GM23338 (cell line): Measurements from ENCODE around the gene RAC3. TPM values are rescaled to one million over a fixed set of nuclear protein-coding genes. Genes with fewer than 3 reads are reported as not detected.

ENCODE experiments used
- ATAC-seq: fragments of 200-7000 bp; cut with Tn5 transposase; 3 replicates; pipeline ENCODE4 v1.9.1; 2020
- DNase-seq: peaks from one replicate; pipeline ENCODE4 v3.0.0-alpha.2; 2015; ENCODE audit warnings: low spot score
- H2AFZ ChIP-seq: fragments of 200-600 bp; sonication (generic); 2 replicates; pipeline ENCODE4 v1.8.0; 2016; ENCODE audit warnings: antibody characterized with exemption, mild to moderate bottlenecking, moderate library complexity
- H3F3A ChIP-seq: fragments of 200-600 bp; sonication (generic); replicated peaks from 2 replicates; pipeline ENCODE4 v1.8.0; 2017; ENCODE audit warnings: antibody characterized with exemption, mixed run types, low read depth
- H3K27ac ChIP-seq: fragments of 200-600 bp; sonication (generic); 2 replicates; pipeline ENCODE4 v1.6.1; 2016; ENCODE audit warnings: low read depth
- H3K27me3 ChIP-seq: fragments of 200-600 bp; sonication (generic); 2 replicates; pipeline ENCODE4 v1.8.0; 2016; ENCODE audit warnings: mild to moderate bottlenecking, mixed run types, moderate library complexity; ENCODE audit not compliant: insufficient read depth
- H3K36me3 ChIP-seq: fragments of 200-600 bp; sonication (generic); 2 replicates; pipeline ENCODE4 v1.8.0; 2016; ENCODE audit warnings: mild to moderate bottlenecking; ENCODE audit not compliant: insufficient read depth
- H3K4me1 ChIP-seq: fragments of 200-600 bp; sonication (generic); 2 replicates; pipeline ENCODE4 v1.8.0; 2016; ENCODE audit warnings: mild to moderate bottlenecking, moderate library complexity; ENCODE audit not compliant: insufficient read depth
- H3K4me2 ChIP-seq: fragments of 200-600 bp; sonication (generic); 2 replicates; pipeline ENCODE4 v1.7.1; 2017; ENCODE audit warnings: mixed run types
- H3K4me3 ChIP-seq: fragments of 200-600 bp; sonication (generic); 2 replicates; pipeline ENCODE4 v1.6.1; 2016; ENCODE audit warnings: mixed run types
- H3K79me2 ChIP-seq: fragments of 200-600 bp; sonication (generic); replicated peaks from 2 replicates; pipeline ENCODE4 v1.8.0; 2017; ENCODE audit warnings: mild to moderate bottlenecking; ENCODE audit not compliant: insufficient read depth
- H3K9me2 ChIP-seq: fragments of 200-600 bp; sonication (generic); 2 replicates; pipeline ENCODE4 v1.8.0; 2017; ENCODE audit not compliant: insufficient read depth
- H4K20me1 ChIP-seq: fragments of 200-600 bp; sonication (generic); replicated peaks from 2 replicates; pipeline ENCODE4 v1.8.0; 2017; ENCODE audit warnings: mild to moderate bottlenecking; ENCODE audit not compliant: insufficient read depth
- H3K27ac Mint-ChIP-seq: 2 replicates; pipeline ENCODE4 v1.8.0; 2020; ENCODE audit warnings: inconsistent platforms, mild to moderate bottlenecking, moderate library complexity, mixed read lengths
- H3K27me3 Mint-ChIP-seq: 3 replicates; pipeline ENCODE4 v1.8.0; 2022; ENCODE audit warnings: low read depth, mild to moderate bottlenecking, moderate library complexity, mixed read lengths, inconsistent platforms; ENCODE audit not compliant: insufficient read depth, poor library complexity
- H3K36me3 Mint-ChIP-seq: 3 replicates; pipeline ENCODE4 v1.8.0; 2021; ENCODE audit warnings: low read depth, mild to moderate bottlenecking, inconsistent platforms, moderate library complexity, mixed read lengths
- H3K4me1 Mint-ChIP-seq: 3 replicates; pipeline ENCODE4 v1.8.0; 2020; ENCODE audit warnings: mild to moderate bottlenecking, inconsistent platforms, mixed read lengths
- H3K4me3 Mint-ChIP-seq: 3 replicates; pipeline ENCODE4 v1.8.0; 2021; ENCODE audit warnings: moderate library complexity, mild to moderate bottlenecking, inconsistent platforms, mixed read lengths
- H3K9me3 Mint-ChIP-seq: 3 replicates; pipeline ENCODE4 v1.8.0; 2020; ENCODE audit warnings: moderate library complexity, mild to moderate bottlenecking, inconsistent platforms, mixed read lengths
- CREB1 ChIP-seq: fragments of 250-450 bp; sonication (Bioruptor Pico); IDR thresholded peaks from 2 replicates; pipeline ENCODE4 v1.5.0; 2020; ENCODE audit warnings: low read depth, mild to moderate bottlenecking, moderate library complexity
- ETS1 ChIP-seq: IDR thresholded peaks from 2 replicates; pipeline ENCODE4 v1.6.1; 2016; ENCODE audit warnings: antibody characterized with exemption
- EZH2 ChIP-seq: fragments of 200-600 bp; sonication (generic); IDR thresholded peaks from one replicate; pipeline ENCODE4 v1.8.0; 2017; ENCODE audit warnings: antibody characterized with exemption, mild to moderate bottlenecking, low read depth; ENCODE audit not compliant: unreplicated experiment
- EZH2phosphoT487 ChIP-seq: fragments of 200-600 bp; sonication (generic); IDR thresholded peaks from one replicate; pipeline ENCODE4 v1.8.1; 2018; ENCODE audit warnings: antibody characterized with exemption; ENCODE audit not compliant: unreplicated experiment
- JUNB ChIP-seq: IDR thresholded peaks from one replicate; pipeline ENCODE4 v1.6.1; 2016; ENCODE audit warnings: antibody characterized with exemption; ENCODE audit not compliant: unreplicated experiment
- NANOG ChIP-seq: IDR thresholded peaks from 2 replicates; pipeline ENCODE4 v1.6.1; 2016; ENCODE audit warnings: antibody characterized with exemption, borderline replicate concordance
- POLR2AphosphoS5 ChIP-seq: IDR thresholded peaks from 2 replicates; pipeline ENCODE4 v1.6.1; 2016; ENCODE audit warnings: antibody characterized with exemption, low read depth
- STAT1 ChIP-seq: IDR thresholded peaks from one replicate; pipeline ENCODE4 v1.6.1; 2016; ENCODE audit warnings: antibody characterized with exemption; ENCODE audit not compliant: unreplicated experiment
- ZNF114 ChIP-seq: fragments of 250-450 bp; sonication (Bioruptor Pico); IDR thresholded peaks from 2 replicates; pipeline ENCODE4 v1.5.0; 2020; ENCODE audit warnings: mild to moderate bottlenecking, moderate library complexity
- ZNF331 ChIP-seq: fragments of 250-450 bp; sonication (Bioruptor Pico); IDR thresholded peaks from 2 replicates; pipeline ENCODE4 v1.5.0; 2020; ENCODE audit warnings: low read depth, mild to moderate bottlenecking, moderate library complexity
- ZNF462 ChIP-seq: fragments of 250-450 bp; sonication (Bioruptor Pico); IDR thresholded peaks from 2 replicates; pipeline ENCODE4 v1.5.0; 2020; ENCODE audit warnings: mild to moderate bottlenecking, moderate library complexity
- polyA plus RNA-seq: library from polyadenylated mRNA; unstranded; fragments of >200 nt; fragmentation: Nextera tagmentation; extraction: Ambion mirVana; gene quantifications from 2 replicates; pipeline ENCODE4 v1.2.1, GENCODE V29; 2016
- total RNA-seq: library from RNA; depleted of rRNA; stranded (reverse); fragments of >200 nt; shearing (Covaris generic); gene quantifications from 2 replicates; pipeline ENCODE4 v1.2.3, GENCODE V29; 2014
- TF ChIP-seq, protein P1 (sequence below): IDR thresholded peaks from one replicate; pipeline ENCODE4 v1.6.1; 2018; ENCODE audit warnings: antibody characterized with exemption; ENCODE audit not compliant: unreplicated experiment
- TF ChIP-seq, protein P2 (sequence below), 2 experiments: fragments of 200-600 bp in 1 of 2; sonication (generic) in 1 of 2; conservative IDR thresholded peaks; 2 replicates each; pipeline versions ENCODE4 v1.5.1 to v1.6.1; 2016 to 2017; ENCODE audit warnings: antibody characterized with exemption in 2 of 2, low read depth in 2 of 2, mild to moderate bottlenecking in 2 of 2, moderate library complexity in 1 of 2

RAC3 gene
- total and polyA plus RNA-seq, 2 experiments from 2014 or later = 31.5 to 293 TPM

GRCh38 chr17:82048571-82048971 is 17.1 kb downstream of the RAC3 start:
- Histone ChIP-seq H3K27me3 (no peaks in the 10 kb centered on the region), H3K4me2 (no peak overlapping the region), H2AFZ (no peak overlapping the region), H4K20me1 (peaks cover 8% of the 10 kb centered on the region; the same call in 1 of the 2 replicates), H3K27ac (no peak overlapping the region), H3K4me1 (no peaks in the 10 kb centered on the region), H3K36me3 (no peaks in the 10 kb centered on the region), H3K4me3 (no peak overlapping the region), H3K9me2 (no peaks in the 10 kb centered on the region), H3K79me2 (peaks cover 9% of the 10 kb centered on the region; the same call in 1 of the 2 replicates), H3F3A (0 out of 2 replicates have a peak, but pooled peaks cover 6% of the 10 kb centered on the region)
- no peak for TF ChIP-seq POLR2AphosphoS5
- no peak for TF ChIP-seq NANOG
- TF ChIP-seq ZNF462 (CRISPR knock-in tag) = no peak
- no peak for TF ChIP-seq ZNF114
- TF ChIP-seq EZH2 = no peak
- no peak for TF ChIP-seq CREB1 (CRISPR knock-in tag)
- no peak for TF ChIP-seq EZH2phosphoT487
- no peak for TF ChIP-seq ETS1
- TF ChIP-seq ZNF331 = no peak
- TF ChIP-seq JUNB = no peak
- TF ChIP-seq, protein P1, sequence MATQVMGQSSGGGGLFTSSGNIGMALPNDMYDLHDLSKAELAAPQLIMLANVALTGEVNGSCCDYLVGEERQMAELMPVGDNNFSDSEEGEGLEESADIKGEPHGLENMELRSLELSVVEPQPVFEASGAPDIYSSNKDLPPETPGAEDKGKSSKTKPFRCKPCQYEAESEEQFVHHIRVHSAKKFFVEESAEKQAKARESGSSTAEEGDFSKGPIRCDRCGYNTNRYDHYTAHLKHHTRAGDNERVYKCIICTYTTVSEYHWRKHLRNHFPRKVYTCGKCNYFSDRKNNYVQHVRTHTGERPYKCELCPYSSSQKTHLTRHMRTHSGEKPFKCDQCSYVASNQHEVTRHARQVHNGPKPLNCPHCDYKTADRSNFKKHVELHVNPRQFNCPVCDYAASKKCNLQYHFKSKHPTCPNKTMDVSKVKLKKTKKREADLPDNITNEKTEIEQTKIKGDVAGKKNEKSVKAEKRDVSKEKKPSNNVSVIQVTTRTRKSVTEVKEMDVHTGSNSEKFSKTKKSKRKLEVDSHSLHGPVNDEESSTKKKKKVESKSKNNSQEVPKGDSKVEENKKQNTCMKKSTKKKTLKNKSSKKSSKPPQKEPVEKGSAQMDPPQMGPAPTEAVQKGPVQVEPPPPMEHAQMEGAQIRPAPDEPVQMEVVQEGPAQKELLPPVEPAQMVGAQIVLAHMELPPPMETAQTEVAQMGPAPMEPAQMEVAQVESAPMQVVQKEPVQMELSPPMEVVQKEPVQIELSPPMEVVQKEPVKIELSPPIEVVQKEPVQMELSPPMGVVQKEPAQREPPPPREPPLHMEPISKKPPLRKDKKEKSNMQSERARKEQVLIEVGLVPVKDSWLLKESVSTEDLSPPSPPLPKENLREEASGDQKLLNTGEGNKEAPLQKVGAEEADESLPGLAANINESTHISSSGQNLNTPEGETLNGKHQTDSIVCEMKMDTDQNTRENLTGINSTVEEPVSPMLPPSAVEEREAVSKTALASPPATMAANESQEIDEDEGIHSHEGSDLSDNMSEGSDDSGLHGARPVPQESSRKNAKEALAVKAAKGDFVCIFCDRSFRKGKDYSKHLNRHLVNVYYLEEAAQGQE = no peak
- TF ChIP-seq, protein P2, sequence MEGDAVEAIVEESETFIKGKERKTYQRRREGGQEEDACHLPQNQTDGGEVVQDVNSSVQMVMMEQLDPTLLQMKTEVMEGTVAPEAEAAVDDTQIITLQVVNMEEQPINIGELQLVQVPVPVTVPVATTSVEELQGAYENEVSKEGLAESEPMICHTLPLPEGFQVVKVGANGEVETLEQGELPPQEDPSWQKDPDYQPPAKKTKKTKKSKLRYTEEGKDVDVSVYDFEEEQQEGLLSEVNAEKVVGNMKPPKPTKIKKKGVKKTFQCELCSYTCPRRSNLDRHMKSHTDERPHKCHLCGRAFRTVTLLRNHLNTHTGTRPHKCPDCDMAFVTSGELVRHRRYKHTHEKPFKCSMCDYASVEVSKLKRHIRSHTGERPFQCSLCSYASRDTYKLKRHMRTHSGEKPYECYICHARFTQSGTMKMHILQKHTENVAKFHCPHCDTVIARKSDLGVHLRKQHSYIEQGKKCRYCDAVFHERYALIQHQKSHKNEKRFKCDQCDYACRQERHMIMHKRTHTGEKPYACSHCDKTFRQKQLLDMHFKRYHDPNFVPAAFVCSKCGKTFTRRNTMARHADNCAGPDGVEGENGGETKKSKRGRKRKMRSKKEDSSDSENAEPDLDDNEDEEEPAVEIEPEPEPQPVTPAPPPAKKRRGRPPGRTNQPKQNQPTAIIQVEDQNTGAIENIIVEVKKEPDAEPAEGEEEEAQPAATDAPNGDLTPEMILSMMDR (conservative IDR thresholded peaks at IDR 0.05; ENCODE audit: low read depth in 2 of 2) = no peak
- TF ChIP-seq STAT1 = no peak
- ATAC-seq (no peak), DNase-seq (no peak)
- Mint-ChIP-seq H3K27ac (no peak overlapping the region), H3K27me3 (peaks cover 9% of the 10 kb centered on the region), H3K4me1 (peaks cover 2% of the 10 kb centered on the region; the same call in 1 of the 3 replicates), H3K36me3 (peaks cover 8% of the 10 kb centered on the region), H3K4me3 (no peak overlapping the region), H3K9me3 (no peaks in the 10 kb centered on the region)
